Endothelial cell (in vitro differentiated cells): Measurements from ENCODE around the gene ADCY10. TPM values are rescaled to one million over a fixed set of nuclear protein-coding genes. Genes with fewer than 3 reads are reported as not detected.

Experiments used
- DNase-seq: peaks from one replicate; pipeline ENCODE4 v3.0.0; 2021; ENCODE audit warnings: low spot score
- H3K27ac Mint-ChIP-seq: one replicate; pipeline ENCODE4 v1.8.0; 2021; ENCODE audit warnings: mixed read lengths, inconsistent platforms; ENCODE audit not compliant: unreplicated experiment
- H3K27me3 Mint-ChIP-seq: one replicate; pipeline ENCODE4 v1.8.0; 2021; ENCODE audit warnings: mild to moderate bottlenecking, moderate library complexity, mixed read lengths, inconsistent platforms; ENCODE audit not compliant: unreplicated experiment
- H3K36me3 Mint-ChIP-seq: one replicate; pipeline ENCODE4 v1.8.0; 2021; ENCODE audit warnings: mild to moderate bottlenecking, low read depth, mixed read lengths, inconsistent platforms; ENCODE audit not compliant: unreplicated experiment
- H3K4me1 Mint-ChIP-seq: one replicate; pipeline ENCODE4 v1.8.0; 2021; ENCODE audit warnings: mild to moderate bottlenecking, mixed read lengths, inconsistent platforms; ENCODE audit not compliant: unreplicated experiment
- H3K4me3 Mint-ChIP-seq: one replicate; pipeline ENCODE4 v1.8.0; 2021; ENCODE audit warnings: mild to moderate bottlenecking, mixed read lengths, inconsistent platforms; ENCODE audit not compliant: unreplicated experiment
- H3K9me3 Mint-ChIP-seq: one replicate; pipeline ENCODE4 v1.8.0; 2021; ENCODE audit warnings: mixed read lengths, inconsistent platforms; ENCODE audit not compliant: unreplicated experiment
- CTCF ChIP-seq: fragments of 200-600 bp; sonication (generic); IDR thresholded peaks from one replicate; pipeline ENCODE4 v1.5.0; 2021; ENCODE audit warnings: antibody characterized with exemption; ENCODE audit not compliant: unreplicated experiment
- total RNA-seq: library from RNA; stranded (reverse); fragmentation: NEBNext Ultra II Directional; extraction: Animal tissue kit (Norgen Biotek cat#: 25700); gene quantifications from one replicate; pipeline ENCODE4 v1.2.1, GENCODE V29; 2021; ENCODE audit not compliant: unreplicated experiment

The ADCY10 gene
- total RNA-seq, 1 donor from 2014 or later, result 0.31 TPM

- TF ChIP-seq CTCF, result no peak
- peaks cover 31% of the 10 kb centered on the region for H3K4me1 Mint-ChIP-seq
- no peaks in the 10 kb centered on the region for H3K9me3 Mint-ChIP-seq
- H3K36me3 Mint-ChIP-seq, result peaks cover 71% of the 10 kb centered on the region
- no peak for DNase-seq
- peaks cover 5% of the 10 kb centered on the region for H3K27me3 Mint-ChIP-seq
- no peak overlapping the region for H3K27ac Mint-ChIP-seq
- H3K4me3 Mint-ChIP-seq, result peak overlapping the region; percentile 52
Observed at GRCh38 chr1:167776616-167777268, 137.2 kb downstream of the ADCY10 start.

- DNase-seq, result no peak
- Mint-ChIP-seq H3K27ac (peak overlapping the region; percentile 20), H3K4me1 (peaks cover 36% of the 10 kb centered on the region), H3K9me3 (no peaks in the 10 kb centered on the region), H3K4me3 (no peak overlapping the region), H3K36me3 (peaks cover 75% of the 10 kb centered on the region), H3K27me3 (peaks cover 5% of the 10 kb centered on the region)
- TF ChIP-seq CTCF, result no peak
Observed at GRCh38 chr1:167776151-167776550, 137.8 kb downstream of the ADCY10 start.

GRCh38 chr1:167775178-167775577 is 138.8 kb downstream of the ADCY10 start:
- Mint-ChIP-seq H3K4me3 (no peak overlapping the region), H3K4me1 (peaks cover 44% of the 10 kb centered on the region), H3K9me3 (no peaks in the 10 kb centered on the region), H3K27ac (peak overlapping the region; percentile 40), H3K36me3 (peaks cover 74% of the 10 kb centered on the region), H3K27me3 (peaks cover 5% of the 10 kb centered on the region)
- no peak for TF ChIP-seq CTCF
- no peak for DNase-seq

- no peak for TF ChIP-seq CTCF
- peaks cover 9% of the 10 kb centered on the region for H3K27me3 Mint-ChIP-seq
- H3K4me3 Mint-ChIP-seq, result peak overlapping the region; percentile 64
- H3K27ac Mint-ChIP-seq, result no peak overlapping the region
- no peaks in the 10 kb centered on the region for H3K9me3 Mint-ChIP-seq
- peaks cover 74% of the 10 kb centered on the region for H3K36me3 Mint-ChIP-seq
- peaks cover 49% of the 10 kb centered on the region for H3K4me1 Mint-ChIP-seq
- no peak for DNase-seq
Observed at GRCh38 chr1:167774710-167775109, 139.2 kb downstream of the ADCY10 start.

GRCh38 chr1:167773516-167773915 is 140.4 kb downstream of the ADCY10 start:
- no peak for TF ChIP-seq CTCF
- H3K4me3 Mint-ChIP-seq, result no peak overlapping the region
- H3K27ac Mint-ChIP-seq, result no peak overlapping the region
- no peaks in the 10 kb centered on the region for H3K9me3 Mint-ChIP-seq
- peaks cover 10% of the 10 kb centered on the region for H3K27me3 Mint-ChIP-seq
- H3K36me3 Mint-ChIP-seq, result peaks cover 76% of the 10 kb centered on the region
- no peak for DNase-seq
- H3K4me1 Mint-ChIP-seq, result peaks cover 57% of the 10 kb centered on the region
